Bronchial epithelial cell (primary cell): ENCODE results near the gene C4orf50. TPM values are rescaled to one million over a fixed set of nuclear protein-coding genes. Genes with fewer than 3 reads are reported as not detected.

Source experiments
- DNase-seq: peaks from one replicate; pipeline ENCODE4 v3.0.0-alpha.2; 2010; ENCODE audit warnings: low read depth
- FAIRE-seq: peaks from 2 replicates; lab custom pipeline; 2011; peaks lifted over from hg19 to GRCh38; lab: Jason Lieb, UNC
- H3K27me3 ChIP-seq: 2 replicates; pipeline ENCODE4 v1.5.1; 2011; ENCODE audit warnings: low read length; ENCODE audit not compliant: control insufficient read depth, insufficient read depth
- H3K36me3 ChIP-seq: 2 replicates; pipeline ENCODE4 v1.5.1; 2011; ENCODE audit warnings: low read length; ENCODE audit not compliant: control insufficient read depth, insufficient read depth
- H3K4me3 ChIP-seq: 2 replicates; pipeline ENCODE4 v1.5.1; 2011; ENCODE audit warnings: mild to moderate bottlenecking, low read depth, low read length, control low read depth
- total RNA-seq: library from RNA; depleted of rRNA; stranded (reverse); fragments of >200 nt; gene quantifications from 2 replicates; pipeline ENCODE4 v1.2.1, GENCODE V29; 2014
- TF ChIP-seq, protein P1 (sequence below): IDR thresholded peaks from 2 replicates; pipeline ENCODE4 v1.5.1; 2011; ENCODE audit warnings: mild to moderate bottlenecking, moderate library complexity, low read length, control low read depth, inconsistent platforms; ENCODE audit not compliant: insufficient read depth, severe bottlenecking

C4orf50 gene
- total RNA-seq, 1 donor from 2014 or later, result not detected

DNA sequence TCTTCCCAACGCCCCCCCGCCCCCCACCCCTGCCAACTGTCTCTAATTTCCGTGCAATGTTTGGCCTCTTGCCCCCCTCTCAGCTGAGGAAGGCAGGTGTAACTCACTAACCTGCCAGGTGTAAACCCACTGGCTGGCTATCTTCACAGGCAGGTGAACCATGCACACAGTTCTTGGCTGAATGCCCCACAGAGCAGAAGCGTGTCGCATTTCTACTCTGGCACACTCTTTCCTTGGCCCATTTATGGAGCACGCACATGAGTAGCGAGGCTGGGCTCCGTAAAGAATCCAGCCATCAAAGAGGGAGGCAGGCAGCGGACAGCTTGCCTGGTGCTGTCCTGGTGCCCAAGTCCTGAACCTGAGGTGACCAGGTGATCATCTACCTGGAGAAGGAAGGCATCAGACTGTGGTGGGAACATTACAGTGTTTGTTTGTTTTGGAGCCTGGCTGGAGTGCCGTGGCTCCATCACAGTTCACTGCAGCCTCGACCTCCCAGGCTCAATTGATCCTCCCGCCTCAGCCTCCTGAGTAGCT is 86.1 kb downstream of the C4orf50 start:
- H3K4me3 ChIP-seq, result no peak overlapping the region
- DNase-seq (no peak), FAIRE-seq (no peak)
- TF ChIP-seq, protein P1, sequence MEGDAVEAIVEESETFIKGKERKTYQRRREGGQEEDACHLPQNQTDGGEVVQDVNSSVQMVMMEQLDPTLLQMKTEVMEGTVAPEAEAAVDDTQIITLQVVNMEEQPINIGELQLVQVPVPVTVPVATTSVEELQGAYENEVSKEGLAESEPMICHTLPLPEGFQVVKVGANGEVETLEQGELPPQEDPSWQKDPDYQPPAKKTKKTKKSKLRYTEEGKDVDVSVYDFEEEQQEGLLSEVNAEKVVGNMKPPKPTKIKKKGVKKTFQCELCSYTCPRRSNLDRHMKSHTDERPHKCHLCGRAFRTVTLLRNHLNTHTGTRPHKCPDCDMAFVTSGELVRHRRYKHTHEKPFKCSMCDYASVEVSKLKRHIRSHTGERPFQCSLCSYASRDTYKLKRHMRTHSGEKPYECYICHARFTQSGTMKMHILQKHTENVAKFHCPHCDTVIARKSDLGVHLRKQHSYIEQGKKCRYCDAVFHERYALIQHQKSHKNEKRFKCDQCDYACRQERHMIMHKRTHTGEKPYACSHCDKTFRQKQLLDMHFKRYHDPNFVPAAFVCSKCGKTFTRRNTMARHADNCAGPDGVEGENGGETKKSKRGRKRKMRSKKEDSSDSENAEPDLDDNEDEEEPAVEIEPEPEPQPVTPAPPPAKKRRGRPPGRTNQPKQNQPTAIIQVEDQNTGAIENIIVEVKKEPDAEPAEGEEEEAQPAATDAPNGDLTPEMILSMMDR, result no peak
- H3K36me3 ChIP-seq, result no peaks in the 10 kb centered on the region
- H3K27me3 ChIP-seq, result no peaks in the 10 kb centered on the region

DNA sequence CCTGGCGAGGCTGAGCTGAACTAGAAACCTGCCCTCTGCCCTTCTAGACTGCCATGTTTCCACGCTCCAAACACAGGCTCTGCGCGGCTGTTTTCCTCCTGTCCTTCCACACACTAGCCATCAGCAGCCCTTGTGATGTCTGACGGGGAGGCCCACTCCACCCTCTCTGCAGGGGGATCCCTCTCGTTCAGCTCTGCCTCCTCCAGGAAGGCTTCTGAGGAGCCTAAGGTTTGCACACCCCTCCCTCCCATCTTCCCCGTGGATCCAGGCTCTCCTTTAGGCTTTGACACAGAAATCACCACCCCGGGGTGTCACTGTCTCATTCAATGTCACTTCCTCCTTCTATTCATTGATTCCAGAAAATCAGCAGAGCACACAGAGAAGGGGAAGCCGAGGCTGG is 86.7 kb downstream of the C4orf50 start:
- TF ChIP-seq, protein P1, result no peak
- no peak for FAIRE-seq
- Histone ChIP-seq H3K27me3 (no peaks in the 10 kb centered on the region), H3K4me3 (no peak overlapping the region), H3K36me3 (no peaks in the 10 kb centered on the region)
- no peak for DNase-seq

DNA sequence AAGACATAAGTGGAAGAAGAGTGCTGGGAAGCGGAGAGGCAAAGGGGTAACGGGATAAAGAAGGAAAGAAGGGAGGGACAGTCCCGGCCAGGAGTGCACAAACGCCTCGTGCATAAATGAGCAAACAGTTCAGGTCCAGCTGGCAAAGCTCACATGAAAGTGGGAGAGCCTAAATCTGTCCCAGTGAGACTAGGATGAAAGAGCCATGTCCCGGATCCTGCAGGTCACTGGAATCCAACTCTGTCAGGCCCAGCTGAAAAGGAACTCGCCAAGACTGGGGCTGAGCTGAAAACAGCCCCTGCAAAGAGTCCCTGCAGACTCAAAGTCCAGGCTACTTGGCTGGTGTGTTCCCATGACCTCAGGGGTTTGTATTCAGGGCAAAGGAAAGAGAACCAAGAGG is 87.4 kb downstream of the C4orf50 start:
- no peak for DNase-seq
- FAIRE-seq, result peak; percentile 28
- Histone ChIP-seq H3K36me3 (no peaks in the 10 kb centered on the region), H3K4me3 (no peak overlapping the region), H3K27me3 (no peaks in the 10 kb centered on the region)
- TF ChIP-seq, protein P1, result no peak

DNA sequence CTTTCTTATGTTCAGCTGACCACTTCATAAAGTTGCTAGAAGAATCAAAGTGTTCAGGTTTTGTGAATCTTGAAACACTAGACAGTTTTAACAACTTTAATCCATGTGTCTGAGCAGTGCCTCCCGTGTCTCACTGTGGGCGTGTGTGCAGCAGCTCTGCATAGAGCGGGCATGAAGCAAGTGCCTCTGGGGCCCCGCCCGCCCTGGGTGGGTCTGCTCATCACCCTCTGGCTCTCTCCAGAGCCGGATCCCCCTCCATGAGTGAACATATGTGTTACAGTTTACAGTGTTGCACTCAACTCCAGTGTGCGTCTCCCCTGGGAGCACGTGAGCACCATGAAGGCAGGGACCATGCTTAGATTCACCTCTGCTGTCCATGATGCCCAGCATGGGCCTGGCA is 87.8 kb downstream of the C4orf50 start:
- Histone ChIP-seq H3K4me3 (no peak overlapping the region), H3K27me3 (no peaks in the 10 kb centered on the region), H3K36me3 (no peaks in the 10 kb centered on the region)
- TF ChIP-seq, protein P1, result no peak
- DNase-seq (no peak), FAIRE-seq (no peak)

DNA sequence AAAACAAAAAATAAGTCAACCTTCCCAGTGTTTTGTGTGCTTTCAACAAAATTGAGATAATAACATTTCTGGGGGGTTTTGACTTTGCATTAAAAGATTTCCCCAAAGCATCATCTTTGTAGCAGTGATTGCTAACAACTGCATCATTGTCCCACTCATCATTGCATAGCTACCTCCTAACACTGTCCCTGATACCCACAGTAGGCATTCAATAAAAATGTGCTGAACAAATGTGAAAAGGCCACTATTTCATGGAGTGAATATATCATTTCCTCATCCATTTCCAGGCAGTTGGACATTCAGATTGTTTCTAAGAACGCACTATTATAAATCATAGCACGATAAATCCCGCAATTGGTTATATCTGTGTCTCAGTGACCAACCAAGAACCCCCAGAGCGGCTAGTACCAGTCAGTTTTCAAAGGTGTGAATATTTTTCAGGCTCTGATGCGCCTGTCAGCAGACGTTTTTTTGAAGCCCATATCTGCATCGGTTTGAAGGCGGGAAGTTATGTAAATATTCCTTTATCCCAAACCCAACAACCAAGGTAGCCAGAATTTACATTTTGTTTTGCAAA is 89.3 kb downstream of the C4orf50 start:
- DNase-seq (no peak), FAIRE-seq (no peak)
- TF ChIP-seq, protein P1, result no peak
- H3K36me3 ChIP-seq, result no peaks in the 10 kb centered on the region
- H3K27me3 ChIP-seq, result no peaks in the 10 kb centered on the region
- H3K4me3 ChIP-seq, result no peak overlapping the region

DNA sequence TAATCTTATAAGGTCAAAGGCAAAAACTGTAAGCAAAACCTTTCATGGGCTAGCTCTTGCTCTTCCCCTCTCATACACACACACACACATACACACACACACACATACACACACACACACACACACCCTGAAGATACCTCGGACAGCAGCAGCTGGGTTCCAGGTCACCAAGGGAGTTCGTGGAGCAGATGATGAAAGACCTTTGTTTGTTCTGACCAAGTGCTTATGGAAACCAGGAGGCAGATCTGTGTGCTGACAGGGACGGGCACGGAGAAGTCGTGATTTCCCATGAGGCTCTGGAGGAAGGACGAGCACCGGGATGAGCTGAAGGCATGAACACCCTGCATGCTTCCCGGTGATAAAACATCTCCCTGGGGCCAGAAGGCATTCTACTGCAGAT is 90.0 kb downstream of the C4orf50 start:
- FAIRE-seq (no peak), DNase-seq (no peak)
- no peaks in the 10 kb centered on the region for H3K36me3 ChIP-seq
- H3K27me3 ChIP-seq, result no peaks in the 10 kb centered on the region
- TF ChIP-seq, protein P1, result no peak
- no peak overlapping the region for H3K4me3 ChIP-seq
